Activated CD4-positive, alpha-beta T cell treated with anti-CD3 and anti-CD28 coated beads for 4 hours (primary cell): ENCODE results near the gene CDH4.

Experiments used
- DNase-seq, 2 donors: peaks; one replicate each; pipeline ENCODE4 v3.0.0-alpha.2; 2020

Gene CDH4

GRCh38 chr20:61916318-61916891 is 664.3 kb downstream of the CDH4 start:
- DNase-seq, result no peak

GRCh38 chr20:61917474-61918145 is 665.5 kb downstream of the CDH4 start:
- DNase-seq, result no peak

- DNase-seq, result no peak
These were observed 666.5 kb downstream of the CDH4 start for GRCh38 chr20:61918548-61918947.

DNA sequence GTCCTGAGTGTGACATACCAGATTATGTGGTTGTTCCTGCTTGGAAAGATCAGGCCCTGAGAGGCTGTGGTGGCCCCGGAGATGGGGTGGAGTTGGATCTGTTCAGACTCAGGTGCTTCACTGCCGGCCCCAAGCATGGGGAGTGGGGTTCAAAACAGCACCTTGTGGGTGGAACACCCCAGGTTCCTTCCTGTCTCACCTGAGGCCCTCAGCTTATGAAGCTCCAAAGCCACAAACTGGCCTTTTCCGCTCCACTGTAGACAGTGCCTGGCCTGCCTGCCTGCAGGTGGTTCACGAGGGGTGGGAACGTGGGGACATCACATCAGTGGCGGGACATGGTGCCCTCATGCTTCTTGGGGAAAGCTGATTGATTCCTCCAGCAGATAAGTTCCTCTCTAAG is 667.2 kb downstream of the CDH4 start:
- DNase-seq, result no peak

DNA sequence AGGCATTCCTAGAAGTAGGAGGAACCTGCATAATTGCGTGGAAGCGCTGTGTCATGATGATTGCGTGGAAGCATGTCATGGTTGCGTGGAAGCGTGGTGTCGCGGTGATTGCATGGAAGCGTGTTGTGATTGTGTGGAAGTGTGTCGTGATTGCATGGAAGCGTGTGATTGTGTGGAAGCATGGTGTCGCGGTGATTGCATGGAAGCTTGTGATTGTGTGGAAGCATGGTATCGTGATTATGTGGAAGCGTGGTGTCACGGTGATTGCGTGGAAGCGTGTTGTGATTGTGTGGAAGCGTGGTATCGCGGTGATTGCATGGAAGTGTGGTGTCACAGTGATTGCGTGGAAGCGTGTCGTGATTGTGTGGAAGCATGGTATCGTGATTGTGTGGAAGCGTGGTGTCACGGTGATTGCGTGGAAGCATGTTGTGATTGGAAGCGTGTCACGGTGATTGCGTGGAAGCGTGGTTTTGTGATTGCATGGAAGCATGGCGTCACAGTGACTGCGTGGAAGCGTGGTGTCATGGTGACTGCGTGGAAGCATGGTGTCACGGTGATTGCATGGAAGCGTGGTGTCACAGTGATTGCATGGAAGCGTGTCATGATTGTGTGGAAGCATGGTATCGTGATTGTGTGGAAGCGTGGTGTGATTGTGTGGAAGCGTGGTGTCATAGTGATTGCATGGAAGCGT is 667.8 kb downstream of the CDH4 start:
- no peak for DNase-seq

DNA sequence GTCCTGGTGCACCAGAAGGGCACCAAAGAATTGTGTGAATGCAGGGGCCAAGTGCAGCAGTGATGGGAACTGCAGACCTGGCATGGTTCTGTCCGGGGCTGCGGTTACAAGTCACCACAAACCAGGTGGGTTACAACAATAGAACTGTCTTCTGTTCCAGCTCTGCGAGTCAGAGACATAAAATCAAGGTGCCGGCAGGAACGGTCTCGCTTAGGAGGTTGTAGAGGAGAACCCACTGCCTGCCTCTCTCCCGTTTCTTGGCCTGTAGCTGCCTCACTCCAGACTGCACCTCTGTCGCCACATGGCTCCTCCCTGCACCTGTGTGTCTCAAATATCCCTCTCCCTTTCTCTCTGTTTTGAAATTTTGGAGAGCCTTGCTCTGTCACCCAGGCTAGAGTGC is 670.4 kb downstream of the CDH4 start:
- DNase-seq, result no peak

DNA sequence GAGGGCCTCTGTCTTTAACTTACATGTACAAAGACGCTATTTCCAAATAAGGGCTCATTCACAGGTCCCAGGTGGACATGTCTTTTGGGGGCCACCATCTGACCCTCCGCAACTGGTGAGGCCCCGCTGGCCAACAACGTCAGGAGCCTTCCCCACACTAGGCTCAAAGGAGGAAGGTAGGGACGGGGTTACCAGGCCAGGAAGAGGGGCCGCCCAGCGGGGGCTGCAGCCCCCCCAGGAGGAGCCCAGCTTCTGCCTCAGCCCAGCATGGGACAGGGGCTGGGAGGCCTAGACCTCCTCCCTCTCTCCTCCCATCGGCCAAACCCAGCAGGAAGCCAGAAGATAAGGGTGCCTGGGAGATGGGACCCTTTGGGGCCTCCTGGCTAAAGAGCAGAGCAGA is 670.9 kb downstream of the CDH4 start:
- DNase-seq, result no peak

GRCh38 chr20:61923371-61924166 is 671.5 kb downstream of the CDH4 start:
- DNase-seq, result no peak

GRCh38 chr20:61924211-61924857 is 672.3 kb downstream of the CDH4 start:
- DNase-seq, result no peak

- no peak for DNase-seq
These were observed 672.9 kb downstream of the CDH4 start for GRCh38 chr20:61924858-61925554.

DNA sequence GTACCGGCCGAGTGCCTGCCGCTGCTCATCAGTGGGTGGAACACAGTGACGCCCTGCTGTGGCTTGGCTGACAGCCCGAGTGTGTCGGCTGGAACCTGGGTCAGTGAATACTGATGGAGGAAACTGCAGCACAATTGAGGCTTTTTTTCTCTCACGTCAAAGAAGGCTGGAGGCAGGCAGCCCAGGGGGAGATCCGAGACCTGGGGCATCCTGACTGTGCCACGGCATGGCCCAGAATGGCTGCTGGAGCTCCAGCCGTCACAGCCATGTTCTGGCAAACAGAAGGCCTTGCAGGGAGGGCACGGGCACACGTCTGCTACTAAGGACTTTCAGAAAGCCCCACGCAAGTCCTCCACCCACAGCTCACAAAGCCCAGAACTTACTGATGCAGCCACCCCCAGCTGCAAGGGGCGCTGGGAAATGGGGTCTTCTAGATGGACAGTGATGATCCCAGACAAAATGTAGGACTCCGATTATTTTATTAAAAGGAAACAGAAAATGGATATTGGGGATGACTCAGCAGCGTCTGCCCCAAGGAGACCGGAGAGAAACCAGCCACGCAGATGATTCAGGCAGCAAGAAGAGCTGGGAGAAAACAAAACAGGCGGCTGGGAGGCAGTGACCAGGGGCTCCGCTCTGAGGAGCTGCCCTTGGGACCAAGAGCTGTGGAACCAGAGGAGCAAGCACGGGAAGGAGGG is 673.6 kb downstream of the CDH4 start:
- no peak for DNase-seq

GRCh38 chr20:61926253-61926613 is 674.2 kb downstream of the CDH4 start:
- no peak for DNase-seq

GRCh38 chr20:61926796-61927192 is 674.7 kb downstream of the CDH4 start:
- DNase-seq, result no peak

GRCh38 chr20:61927193-61927825 is 675.2 kb downstream of the CDH4 start:
- no peak for DNase-seq

DNA sequence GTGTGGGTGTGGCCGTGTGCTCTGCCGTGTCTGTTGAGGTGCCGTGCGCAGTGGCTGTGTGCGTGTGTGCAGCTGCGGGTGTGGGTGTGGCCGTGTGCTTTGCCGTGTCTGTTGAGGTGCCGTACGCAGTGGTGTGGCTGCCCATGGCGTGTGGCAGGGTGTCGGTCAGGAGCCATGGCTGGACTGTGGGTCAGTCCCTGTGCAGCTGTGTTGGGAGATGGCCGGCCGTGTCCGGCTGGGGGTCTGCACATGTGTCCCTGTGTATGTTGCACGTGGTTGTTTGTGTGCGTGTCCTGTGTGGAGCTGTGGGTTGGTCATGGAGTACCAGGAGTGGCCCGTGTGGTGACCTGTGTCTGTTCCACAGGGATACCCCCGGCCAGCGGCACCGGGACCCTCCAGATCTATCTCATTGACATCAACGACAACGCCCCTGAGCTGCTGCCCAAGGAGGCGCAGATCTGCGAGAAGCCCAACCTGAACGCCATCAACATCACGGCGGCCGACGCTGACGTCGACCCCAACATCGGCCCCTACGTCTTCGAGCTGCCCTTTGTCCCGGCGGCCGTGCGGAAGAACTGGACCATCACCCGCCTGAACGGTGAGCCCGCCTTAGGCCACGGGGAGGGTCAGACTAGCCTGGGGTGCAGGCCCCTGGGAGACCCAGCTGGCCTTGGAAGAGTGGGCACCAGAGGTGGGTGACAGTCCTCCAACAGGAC is 675.9 kb downstream of the CDH4 start:
- DNase-seq, result no peak

- no peak for DNase-seq
These were observed 677.5 kb downstream of the CDH4 start for GRCh38 chr20:61929561-61929960.

- no peak for DNase-seq
These were observed 678.1 kb downstream of the CDH4 start for GRCh38 chr20:61929971-61930666.

GRCh38 chr20:61930776-61931475 is 678.9 kb downstream of the CDH4 start:
- DNase-seq, result no peak

DNA sequence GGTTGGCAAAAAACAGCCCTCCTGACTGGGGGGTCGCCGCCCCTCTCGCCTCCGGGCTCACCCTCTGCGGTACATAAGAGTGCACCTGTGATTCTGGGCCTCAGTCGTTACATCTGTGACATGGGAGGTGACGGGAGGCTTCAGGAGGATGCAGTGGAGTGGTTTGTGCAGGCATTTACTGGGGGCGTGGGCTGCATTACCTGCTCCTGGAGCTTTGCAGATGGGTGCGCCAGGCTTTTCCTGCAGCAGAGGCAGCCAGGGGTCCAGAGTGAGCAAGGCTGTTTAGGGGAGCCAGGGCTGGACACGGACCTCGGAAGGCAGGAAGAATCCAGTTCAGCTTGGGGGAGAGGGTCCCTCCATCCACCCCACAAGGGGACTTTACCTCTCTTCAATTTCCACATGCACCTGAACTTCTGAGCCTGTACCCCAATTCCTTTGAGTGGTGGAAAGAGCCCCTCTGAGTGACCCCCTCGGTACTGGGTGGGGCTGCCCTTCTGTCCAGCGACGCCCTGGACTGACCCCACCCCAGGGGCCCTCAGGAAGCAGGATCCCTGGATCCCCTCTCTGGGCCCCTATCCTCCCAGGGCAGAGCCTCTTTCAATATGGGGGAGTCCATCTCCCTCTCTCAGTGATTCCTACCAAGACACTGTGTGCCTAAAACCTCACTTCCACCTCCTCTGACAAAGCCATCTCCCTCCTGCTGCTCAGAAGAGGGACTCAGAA is 679.6 kb downstream of the CDH4 start:
- DNase-seq, result no peak
